Upper lobe of right lung (tissue), 1 donor: ENCODE results near the gene MRPL42. TPM values are rescaled to one million over a fixed set of nuclear protein-coding genes. Genes with fewer than 3 reads are reported as not detected.
"Not testable (repeated sequence)": the region's sequence is repeated elsewhere in the genome, so short reads cannot be mapped to it uniquely, and the experiment has no call there.

Experiments
- ATAC-seq: fragments of 200-7000 bp; cut with Tn5 transposase; one replicate; pipeline ENCODE4 v1.9.1; 2020; ENCODE audit warnings: mild to moderate bottlenecking, moderate library complexity
- DNase-seq: peaks from one replicate; pipeline ENCODE4 v3.0.0-alpha.2; 2020
- H3K27ac ChIP-seq: fragments of 200-600 bp; one replicate; pipeline ENCODE4 v1.8.0; 2022
- H3K27me3 ChIP-seq: fragments of 200-600 bp; one replicate; pipeline ENCODE4 v1.8.0; 2022; ENCODE audit warnings: mild to moderate bottlenecking
- H3K36me3 ChIP-seq: fragments of 200-600 bp; one replicate; pipeline ENCODE4 v1.8.0; 2022
- H3K4me1 ChIP-seq: fragments of 200-600 bp; one replicate; pipeline ENCODE4 v1.8.0; 2022
- H3K4me3 ChIP-seq: fragments of 200-600 bp; one replicate; pipeline ENCODE4 v1.8.0; 2022; ENCODE audit warnings: mild to moderate bottlenecking
- H3K9me3 ChIP-seq: fragments of 200-600 bp; one replicate; pipeline ENCODE4 v1.8.0; 2022
- intact Hi-C: fragments of 100-400 bp; cut with DNase I; formaldehyde crosslinking; loops from one replicate; pipeline ENCODE4 v1.11.0; 2022
- total RNA-seq: library from RNA; stranded (reverse); fragmentation: NEBNext Ultra II Directional; extraction: Animal tissue kit (Norgen Biotek cat#: 25700); gene quantifications from one replicate; pipeline ENCODE4 v1.2.1, GENCODE V29; 2021
- TF ChIP-seq, protein P1 (sequence below): fragments of 200-600 bp; IDR thresholded peaks from one replicate; pipeline ENCODE4 v1.8.0; 2022; ENCODE audit warnings: antibody characterized with exemption
- donor health status: DM: no; HTN: yes; CAD: no; lungs with severe emphysema.

Gene MRPL42
- total RNA-seq, 1 donor from 2014 or later: 49.4 TPM

DNA sequence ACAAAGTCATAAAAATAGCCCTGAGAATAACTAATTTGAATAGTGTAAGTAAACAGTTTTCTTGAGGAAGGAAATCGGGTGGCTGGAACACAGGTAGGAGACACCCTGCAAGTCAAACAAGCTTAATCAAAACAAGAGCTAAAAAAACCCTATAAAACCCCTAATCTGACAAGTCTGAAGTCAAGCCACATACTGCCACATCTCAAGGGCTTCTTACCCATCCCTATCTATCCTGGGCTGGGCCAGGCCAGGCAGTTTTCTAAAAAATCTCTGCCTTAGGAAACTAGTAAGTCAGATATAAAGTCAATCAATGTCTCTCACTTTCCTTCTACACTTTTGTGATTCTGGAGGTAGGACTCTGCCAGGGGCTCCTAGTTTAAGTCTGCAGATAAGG is 40.9 kb upstream of the MRPL42 start:
- TF ChIP-seq, protein P1, sequence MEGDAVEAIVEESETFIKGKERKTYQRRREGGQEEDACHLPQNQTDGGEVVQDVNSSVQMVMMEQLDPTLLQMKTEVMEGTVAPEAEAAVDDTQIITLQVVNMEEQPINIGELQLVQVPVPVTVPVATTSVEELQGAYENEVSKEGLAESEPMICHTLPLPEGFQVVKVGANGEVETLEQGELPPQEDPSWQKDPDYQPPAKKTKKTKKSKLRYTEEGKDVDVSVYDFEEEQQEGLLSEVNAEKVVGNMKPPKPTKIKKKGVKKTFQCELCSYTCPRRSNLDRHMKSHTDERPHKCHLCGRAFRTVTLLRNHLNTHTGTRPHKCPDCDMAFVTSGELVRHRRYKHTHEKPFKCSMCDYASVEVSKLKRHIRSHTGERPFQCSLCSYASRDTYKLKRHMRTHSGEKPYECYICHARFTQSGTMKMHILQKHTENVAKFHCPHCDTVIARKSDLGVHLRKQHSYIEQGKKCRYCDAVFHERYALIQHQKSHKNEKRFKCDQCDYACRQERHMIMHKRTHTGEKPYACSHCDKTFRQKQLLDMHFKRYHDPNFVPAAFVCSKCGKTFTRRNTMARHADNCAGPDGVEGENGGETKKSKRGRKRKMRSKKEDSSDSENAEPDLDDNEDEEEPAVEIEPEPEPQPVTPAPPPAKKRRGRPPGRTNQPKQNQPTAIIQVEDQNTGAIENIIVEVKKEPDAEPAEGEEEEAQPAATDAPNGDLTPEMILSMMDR: no peak
- ATAC-seq: no peak
- intact Hi-C loops: no loop called here
- Histone ChIP-seq H3K4me3 (no peak overlapping the region), H3K27ac (peak overlapping the region; percentile 3), H3K9me3 (no peaks in the 10 kb centered on the region), H3K36me3 (no peaks in the 10 kb centered on the region), H3K4me1 (peaks cover 68% of the 10 kb centered on the region), H3K27me3 (no peaks in the 10 kb centered on the region)
- DNase-seq: no peak

DNA sequence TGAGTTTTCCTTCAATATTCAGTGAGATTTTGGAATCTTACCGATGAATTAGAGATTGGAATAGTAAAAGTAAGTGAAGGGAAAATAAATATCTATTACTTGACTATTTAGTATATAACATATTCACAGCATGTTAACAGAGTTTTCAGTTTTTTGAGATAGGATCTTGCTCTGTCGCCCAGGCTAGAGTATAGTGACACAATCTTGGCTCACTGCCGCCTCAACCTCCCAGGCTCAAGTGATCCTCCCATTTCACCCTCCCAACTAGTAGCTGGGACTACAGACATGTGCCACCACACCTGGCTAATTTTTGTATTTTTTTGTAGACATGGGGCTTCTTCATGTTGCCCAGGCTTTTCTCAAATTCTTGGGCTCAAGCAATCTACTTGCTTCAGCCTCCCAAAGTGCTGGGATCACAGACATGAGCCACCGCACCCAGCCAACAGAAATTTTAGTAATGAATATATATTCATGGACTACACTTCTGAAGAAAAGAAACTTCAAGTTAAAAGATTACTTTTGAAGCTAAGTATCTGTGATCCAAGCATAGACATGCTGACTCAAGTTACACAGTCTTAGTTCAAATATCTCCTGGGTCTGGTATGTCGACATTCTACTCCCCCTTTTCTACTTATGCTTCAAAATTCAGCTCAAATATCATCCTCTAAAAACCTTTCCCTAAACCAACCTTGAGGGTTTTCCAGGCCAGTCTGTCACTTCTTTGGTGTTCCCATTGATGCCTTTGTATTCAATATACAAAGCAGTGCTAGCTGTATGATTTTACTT is 39.3 kb upstream of the MRPL42 start:
- Histone ChIP-seq H3K27ac (no peak overlapping the region), H3K4me3 (no peak overlapping the region), H3K4me1 (peaks cover 63% of the 10 kb centered on the region), H3K36me3 (no peaks in the 10 kb centered on the region), H3K27me3 (no peaks in the 10 kb centered on the region), H3K9me3 (no peaks in the 10 kb centered on the region)
- TF ChIP-seq, protein P1: no peak
- intact Hi-C loops: no loop called here
- no peak for DNase-seq
- ATAC-seq: peak; percentile 46

DNA sequence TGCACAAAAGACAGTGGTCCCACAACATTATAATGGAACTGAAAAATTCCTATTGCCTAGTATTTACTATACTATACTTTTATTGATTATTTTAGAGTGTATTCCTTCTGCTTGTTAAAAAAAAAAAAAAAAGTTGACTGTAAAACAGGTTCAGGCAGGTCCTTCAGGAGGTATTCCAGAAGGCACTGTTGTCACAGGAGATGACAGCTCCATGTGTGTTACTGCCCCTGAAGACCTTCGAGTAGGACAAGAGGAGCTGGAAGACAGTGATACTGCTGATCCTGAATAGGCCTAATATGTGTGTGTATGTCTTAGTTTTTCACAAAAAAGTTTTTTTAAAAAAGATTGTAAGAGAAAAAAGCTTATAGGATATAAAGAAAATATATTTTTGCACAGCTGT is 37.9 kb upstream of the MRPL42 start:
- H3K4me1 ChIP-seq: peaks cover 66% of the 10 kb centered on the region
- H3K27ac ChIP-seq: no peak overlapping the region
- ATAC-seq: no peak

GRCh38 chr12:93429852-93430251 is 37.5 kb upstream of the MRPL42 start:
- Histone ChIP-seq H3K27ac (no peak overlapping the region), H3K9me3 (no peaks in the 10 kb centered on the region), H3K27me3 (no peaks in the 10 kb centered on the region), H3K4me1 (peaks cover 66% of the 10 kb centered on the region), H3K4me3 (no peak overlapping the region), H3K36me3 (no peaks in the 10 kb centered on the region)
- ATAC-seq (no peak), DNase-seq (no peak)
- TF ChIP-seq, protein P1: no peak
- intact Hi-C loops: no loop called here

More for the DNA sequence above, 37.9 kb upstream of the MRPL42 start:
- Histone ChIP-seq H3K4me3 (no peak overlapping the region), H3K27me3 (no peaks in the 10 kb centered on the region), H3K9me3 (no peaks in the 10 kb centered on the region), H3K36me3 (no peaks in the 10 kb centered on the region)
- intact Hi-C loops: no loop called here
- no peak for DNase-seq
- TF ChIP-seq, protein P1: no peak

- ATAC-seq: no peak
- TF ChIP-seq, protein P1: no peak
- intact Hi-C loops: no loop called here
- H3K4me3 ChIP-seq: no peak overlapping the region
- H3K36me3 ChIP-seq: no peaks in the 10 kb centered on the region
- H3K9me3 ChIP-seq: no peaks in the 10 kb centered on the region
- H3K4me1 ChIP-seq: peaks cover 62% of the 10 kb centered on the region
- H3K27ac ChIP-seq: no peak overlapping the region
- H3K27me3 ChIP-seq: no peaks in the 10 kb centered on the region
- no peak for DNase-seq
Measured at GRCh38 chr12:93430280-93430679, 37.0 kb upstream of the MRPL42 start.

DNA sequence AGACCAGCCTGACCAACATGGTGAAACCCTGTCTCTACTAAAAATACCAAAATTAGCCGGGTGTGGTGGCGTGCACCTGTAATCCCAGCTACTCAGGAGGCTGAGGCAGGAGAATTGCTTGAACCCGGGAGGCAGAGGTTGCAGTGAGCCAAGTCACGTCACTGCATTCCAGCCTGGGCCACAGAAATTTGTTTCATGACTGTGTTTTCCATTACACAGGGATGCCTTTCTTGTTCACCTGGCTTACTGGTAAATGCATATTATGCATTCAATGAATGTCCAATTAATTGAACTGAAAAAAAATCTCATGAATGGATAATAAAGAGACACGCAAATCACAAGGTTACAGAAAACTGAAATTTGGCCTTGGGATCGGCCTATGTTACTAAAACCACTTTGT is 35.3 kb upstream of the MRPL42 start:
- H3K9me3 ChIP-seq, H3K4me3 ChIP-seq, H3K27me3 ChIP-seq, intact Hi-C loops, ATAC-seq, H3K36me3 ChIP-seq, H3K27ac ChIP-seq, DNase-seq: not testable (repeated sequence)
- peaks cover 52% of the 10 kb centered on the region for H3K4me1 ChIP-seq
